ENCODE results near the gene PGAM2. TPM values are rescaled to one million over a fixed set of nuclear protein-coding genes. Genes with fewer than 3 reads are reported as not detected.

The PGAM2 gene
- total RNA-seq, 3 donors from 2014 or later: 0.84 to 1.4 (median 0.96) TPM

GRCh38 chr7:44061645-44062179 is 3.7 kb downstream of the PGAM2 start:
- DNase-seq: no peak

GRCh38 chr7:44060948-44061644 is 4.3 kb downstream of the PGAM2 start:
- intact Hi-C loops (cut with DNase I, micrococcal nuclease): no loop called here
- Histone ChIP-seq H3K4me3 (no peak overlapping the region), H3K36me3 (ENCODE audit: low read depth) (peaks cover 24% of the 10 kb centered on the region), H3K4me1 (ENCODE audit: low read depth) (peaks cover 8% of the 10 kb centered on the region), H3K9me3 (no peaks in the 10 kb centered on the region)
- ATAC-seq (no peak), DNase-seq (no peak)
- no peak for TF ChIP-seq CTCF (IDR thresholded peaks at IDR 0.05)

More at GRCh38 chr7:44061645-44062179, 3.7 kb downstream of the PGAM2 start:
- no peak overlapping the region for H3K4me3 ChIP-seq
- H3K36me3 ChIP-seq (ENCODE audit: low read depth): peaks cover 24% of the 10 kb centered on the region
- H3K9me3 ChIP-seq: no peaks in the 10 kb centered on the region
- intact Hi-C loops (cut with DNase I, micrococcal nuclease): no loop called here
- no peak for TF ChIP-seq CTCF (IDR thresholded peaks at IDR 0.05)
- H3K4me1 ChIP-seq (ENCODE audit: low read depth): peaks cover 8% of the 10 kb centered on the region
- ATAC-seq: no peak

- H3K9me3 ChIP-seq: no peaks in the 10 kb centered on the region
- TF ChIP-seq CTCF (IDR thresholded peaks at IDR 0.05): no peak
- intact Hi-C loops (cut with DNase I, micrococcal nuclease): no loop called here
- no peak overlapping the region for H3K4me3 ChIP-seq
- ATAC-seq: no peak
- H3K36me3 ChIP-seq (ENCODE audit: low read depth): peaks cover 24% of the 10 kb centered on the region
- no peak for DNase-seq
- peaks cover 4% of the 10 kb centered on the region for H3K4me1 ChIP-seq (ENCODE audit: low read depth)
Observed at GRCh38 chr7:44060091-44060947, 5.0 kb downstream of the PGAM2 start.

- no peaks in the 10 kb centered on the region for H3K4me1 ChIP-seq (ENCODE audit: low read depth)
- DNase-seq (peak in 1 of 3 donors; percentile 73), ATAC-seq (peak; percentile 56)
- H3K9me3 ChIP-seq: no peaks in the 10 kb centered on the region
- H3K4me3 ChIP-seq: no peak overlapping the region
- H3K36me3 ChIP-seq (ENCODE audit: low read depth): peaks cover 24% of the 10 kb centered on the region
- TF ChIP-seq CTCF (IDR thresholded peaks at IDR 0.05): no peak
- intact Hi-C loops (cut with DNase I, micrococcal nuclease): no loop called here
Observed at GRCh38 chr7:44059219-44060090, 5.9 kb downstream of the PGAM2 start.

GRCh38 chr7:44058759-44059218 is 6.6 kb downstream of the PGAM2 start:
- no peak for TF ChIP-seq CTCF (IDR thresholded peaks at IDR 0.05)
- ATAC-seq: no peak
- DNase-seq: no peak
- intact Hi-C loops (cut with DNase I, micrococcal nuclease): no loop called here
- Histone ChIP-seq H3K4me3 (no peak overlapping the region), H3K36me3 (ENCODE audit: low read depth) (peaks cover 24% of the 10 kb centered on the region), H3K9me3 (no peaks in the 10 kb centered on the region), H3K4me1 (ENCODE audit: low read depth) (no peaks in the 10 kb centered on the region)
